ENCODE data around the gene PDE11A. TPM values are rescaled to one million over a fixed set of nuclear protein-coding genes. Genes with fewer than 3 reads are reported as not detected.

PDE11A gene
- total and polyA plus RNA-seq, 2 experiments from 2014 or later = 0.34 to 0.86 TPM

GRCh38 chr2:177673602-177674595, 398.7 kb downstream of the PDE11A start:
- Histone ChIP-seq H3K79me2 (ENCODE audit: insufficient read depth) (no peaks in the 10 kb centered on the region), H3K9me2 (ENCODE audit: insufficient read depth) (no peaks in the 10 kb centered on the region), H3K27me3 (replicated peaks; ENCODE audit: insufficient read depth) (peaks cover 7% of the 10 kb centered on the region; the same call in 1 of the 2 replicates), H2AFZ (no peak overlapping the region), H3K36me3 (ENCODE audit: low read depth) (no peaks in the 10 kb centered on the region), H3K9me3 (ENCODE audit: low read depth) (no peaks in the 10 kb centered on the region), H3K4me2 (ENCODE audit: unreplicated experiment) (no peak overlapping the region), H3K4me1 (ENCODE audit: insufficient read depth) (no peaks in the 10 kb centered on the region), H3K4me3 (no peak overlapping the region), H3F3A (ENCODE audit: insufficient read depth) (no peaks in the 10 kb centered on the region), H3K27ac (no peak overlapping the region), H4K20me1 (ENCODE audit: insufficient read depth) (no peaks in the 10 kb centered on the region), H3K9ac (no peak overlapping the region)
- in situ Hi-C loops (cut with MboI) = no loop called here
- WGBS, 2 experiments (ENCODE audit: low coverage in 1 of 2, low lambda C conversion rate in 2 of 2, missing lambda C conversion rate in 2 of 2) = 46 to 51% methylated on average over 9 of the region's 9 CpGs
- no peak for TF ChIP-seq EZH2phosphoT487 (IDR thresholded peaks at IDR 0.05; ENCODE audit: insufficient read depth, low read depth)
- no peak for TF ChIP-seq EZH2 (IDR thresholded peaks at IDR 0.05; ENCODE audit: insufficient read depth, poor library complexity, severe bottlenecking)
- peak; percentile 11 for DNase-seq

GRCh38 chr2:177671662-177672061, 400.9 kb downstream of the PDE11A start:
- no peak for TF ChIP-seq EZH2 (IDR thresholded peaks at IDR 0.05; ENCODE audit: insufficient read depth, poor library complexity, severe bottlenecking)
- TF ChIP-seq EZH2phosphoT487 (IDR thresholded peaks at IDR 0.05; ENCODE audit: insufficient read depth, low read depth) = no peak
- no peak overlapping the region for H3K4me2 ChIP-seq (ENCODE audit: unreplicated experiment)
- no peaks in the 10 kb centered on the region for H3K9me3 ChIP-seq (ENCODE audit: low read depth)
- H3K79me2 ChIP-seq (ENCODE audit: insufficient read depth) = no peaks in the 10 kb centered on the region
- no peaks in the 10 kb centered on the region for H4K20me1 ChIP-seq (ENCODE audit: insufficient read depth)
- H3K27me3 ChIP-seq (replicated peaks; ENCODE audit: insufficient read depth) = no peaks in the 10 kb centered on the region; the same call in 1 of the 2 replicates
- no peak overlapping the region for H2AFZ ChIP-seq
- no peaks in the 10 kb centered on the region for H3K9me2 ChIP-seq (ENCODE audit: insufficient read depth)
- H3K36me3 ChIP-seq (ENCODE audit: low read depth) = no peaks in the 10 kb centered on the region
- H3F3A ChIP-seq (ENCODE audit: insufficient read depth) = no peaks in the 10 kb centered on the region
- no peak overlapping the region for H3K27ac ChIP-seq
- in situ Hi-C loops (cut with MboI) = no loop called here
- no peak overlapping the region for H3K4me3 ChIP-seq
- no peaks in the 10 kb centered on the region for H3K4me1 ChIP-seq (ENCODE audit: insufficient read depth)
- no peak for DNase-seq
- WGBS, 2 experiments (ENCODE audit: low coverage in 1 of 2, low lambda C conversion rate in 2 of 2, missing lambda C conversion rate in 2 of 2) = 27 to 33% methylated on average over 4 of the region's 4 CpGs
- H3K9ac ChIP-seq = no peak overlapping the region

GRCh38 chr2:177670791-177671535, 401.6 kb downstream of the PDE11A start:
- Histone ChIP-seq H3K4me1 (ENCODE audit: insufficient read depth) (no peaks in the 10 kb centered on the region), H3K4me3 (no peak overlapping the region), H3K27ac (no peak overlapping the region), H3F3A (ENCODE audit: insufficient read depth) (no peaks in the 10 kb centered on the region), H3K9me3 (ENCODE audit: low read depth) (no peaks in the 10 kb centered on the region), H3K9me2 (ENCODE audit: insufficient read depth) (no peaks in the 10 kb centered on the region), H3K9ac (no peak overlapping the region), H4K20me1 (ENCODE audit: insufficient read depth) (no peaks in the 10 kb centered on the region), H3K36me3 (ENCODE audit: low read depth) (no peaks in the 10 kb centered on the region), H3K79me2 (ENCODE audit: insufficient read depth) (no peaks in the 10 kb centered on the region), H3K27me3 (replicated peaks; ENCODE audit: insufficient read depth) (no peaks in the 10 kb centered on the region; the same call in 1 of the 2 replicates), H2AFZ (no peak overlapping the region), H3K4me2 (ENCODE audit: unreplicated experiment) (no peak overlapping the region)
- no peak for DNase-seq
- TF ChIP-seq EZH2phosphoT487 (IDR thresholded peaks at IDR 0.05; ENCODE audit: insufficient read depth, low read depth) (no peak), EZH2 (IDR thresholded peaks at IDR 0.05; ENCODE audit: insufficient read depth, poor library complexity, severe bottlenecking) (no peak)
- in situ Hi-C loops (cut with MboI) = no loop called here
- WGBS, 2 experiments (ENCODE audit: low coverage in 1 of 2, low lambda C conversion rate in 2 of 2, missing lambda C conversion rate in 2 of 2) = 14 to 18% methylated on average over 2 of the region's 2 CpGs

GRCh38 chr2:177669625-177670330, 402.8 kb downstream of the PDE11A start:
- H3K4me3 ChIP-seq = no peak overlapping the region
- H3K9me2 ChIP-seq (ENCODE audit: insufficient read depth) = no peaks in the 10 kb centered on the region
- H3K4me1 ChIP-seq (ENCODE audit: insufficient read depth) = no peaks in the 10 kb centered on the region
- no peak overlapping the region for H3K4me2 ChIP-seq (ENCODE audit: unreplicated experiment)
- in situ Hi-C loops (cut with MboI) = no loop called here
- H2AFZ ChIP-seq = no peak overlapping the region
- H3K36me3 ChIP-seq (ENCODE audit: low read depth) = no peaks in the 10 kb centered on the region
- H3K9me3 ChIP-seq (ENCODE audit: low read depth) = no peaks in the 10 kb centered on the region
- TF ChIP-seq EZH2phosphoT487 (IDR thresholded peaks at IDR 0.05; ENCODE audit: insufficient read depth, low read depth) = no peak
- no peak overlapping the region for H3K27ac ChIP-seq
- no peaks in the 10 kb centered on the region for H4K20me1 ChIP-seq (ENCODE audit: insufficient read depth)
- H3F3A ChIP-seq (ENCODE audit: insufficient read depth) = no peaks in the 10 kb centered on the region
- WGBS, 2 experiments (ENCODE audit: low coverage in 1 of 2, low lambda C conversion rate in 2 of 2, missing lambda C conversion rate in 2 of 2) = 67 to 71% methylated on average over 3 of the region's 3 CpGs
- no peaks in the 10 kb centered on the region for H3K27me3 ChIP-seq (replicated peaks; ENCODE audit: insufficient read depth)
- no peaks in the 10 kb centered on the region for H3K79me2 ChIP-seq (ENCODE audit: insufficient read depth)
- DNase-seq = no peak
- H3K9ac ChIP-seq = no peak overlapping the region

All from GM23248 (cell line).